GM18499 (cell line): ENCODE data around the gene GOLGA3.

ENCODE experiments used
- ATAC-seq: cut with Tn5 transposase; IDR thresholded peaks from one replicate; pipeline ENCODE4 v1.9.1; 2021; ENCODE audit warnings: moderate number of reproducible peaks; ENCODE audit not compliant: insufficient read depth, unreplicated experiment

Gene GOLGA3

GRCh38 chr12:132729541-132730320 is 98.9 kb downstream of the GOLGA3 start:
- ATAC-seq = no peak

- no peak for ATAC-seq
Observed at GRCh38 chr12:132728502-132728901, 100.2 kb downstream of the GOLGA3 start.

GRCh38 chr12:132727091-132727794 is 101.4 kb downstream of the GOLGA3 start:
- ATAC-seq = no peak

GRCh38 chr12:132726386-132726785 is 102.3 kb downstream of the GOLGA3 start:
- ATAC-seq = no peak

- ATAC-seq = no peak
Observed at GRCh38 chr12:132724506-132725241, 104.0 kb downstream of the GOLGA3 start.

- ATAC-seq = no peak
Observed at GRCh38 chr12:132723764-132724140, 104.9 kb downstream of the GOLGA3 start.

- no peak for ATAC-seq
Observed at GRCh38 chr12:132723015-132723763, 105.5 kb downstream of the GOLGA3 start.

- no peak for ATAC-seq
Observed at GRCh38 chr12:132720606-132721345, 107.9 kb downstream of the GOLGA3 start.

GRCh38 chr12:132719954-132720324 is 108.7 kb downstream of the GOLGA3 start:
- ATAC-seq = no peak

GRCh38 chr12:132719141-132719953 is 109.3 kb downstream of the GOLGA3 start:
- no peak for ATAC-seq
